Right atrium auricular region (tissue), 2 donors: ENCODE measurements around the gene SLC66A2. TPM values are rescaled to one million over a fixed set of nuclear protein-coding genes. Genes with fewer than 3 reads are reported as not detected.

Experiments used
- DNase-seq: peaks from one replicate; pipeline ENCODE4 v3.0.0-alpha.2; 2019; ENCODE audit warnings: low spot score
- H3K27ac ChIP-seq, 2 donors: fragments of 200-600 bp; sonication (generic); 1 replicate in 1 of 2; 2 replicates in 1 of 2; pipeline ENCODE4 v1.5.1; 2016 to 2019
- H3K27me3 ChIP-seq, 2 donors: fragments of 200-600 bp; sonication (generic); one replicate each; pipeline versions ENCODE4 v1.5.1 to v1.6.0; 2017 to 2019
- H3K36me3 ChIP-seq: fragments of 200-600 bp; sonication (generic); one replicate; pipeline ENCODE4 v1.5.1; 2016
- H3K4me1 ChIP-seq, 2 donors: fragments of 200-600 bp; sonication (generic); one replicate each; pipeline versions ENCODE4 v1.5.1 to v1.6.0; 2017 to 2019
- H3K4me3 ChIP-seq, 2 donors: fragments of 200-600 bp; sonication (generic); 1 replicate in 1 of 2; 2 replicates in 1 of 2; pipeline ENCODE4 v1.5.1; 2017 to 2019; ENCODE audit warnings: mild to moderate bottlenecking in 1 of 2, moderate library complexity in 1 of 2
- H3K9me3 ChIP-seq, 2 donors: fragments of 200-600 bp; sonication (generic); one replicate each; pipeline ENCODE4 v1.5.1; 2019
- total RNA-seq, 2 donors: library from RNA; depleted of rRNA; stranded (reverse); fragments of >200 nt; gene quantifications; one replicate each; pipeline ENCODE4 v1.1.0, GENCODE V29; 2016
- TF ChIP-seq, protein P1 (sequence below), 2 donors: fragments of 200-600 bp; sonication (generic); IDR thresholded peaks; one replicate each; pipeline ENCODE4 v1.5.1; 2019; ENCODE audit warnings: antibody characterized with exemption in 2 of 2

SLC66A2 gene
- total RNA-seq, 2 donors from 2014 or later: 21.4 to 22.9 TPM

DNA sequence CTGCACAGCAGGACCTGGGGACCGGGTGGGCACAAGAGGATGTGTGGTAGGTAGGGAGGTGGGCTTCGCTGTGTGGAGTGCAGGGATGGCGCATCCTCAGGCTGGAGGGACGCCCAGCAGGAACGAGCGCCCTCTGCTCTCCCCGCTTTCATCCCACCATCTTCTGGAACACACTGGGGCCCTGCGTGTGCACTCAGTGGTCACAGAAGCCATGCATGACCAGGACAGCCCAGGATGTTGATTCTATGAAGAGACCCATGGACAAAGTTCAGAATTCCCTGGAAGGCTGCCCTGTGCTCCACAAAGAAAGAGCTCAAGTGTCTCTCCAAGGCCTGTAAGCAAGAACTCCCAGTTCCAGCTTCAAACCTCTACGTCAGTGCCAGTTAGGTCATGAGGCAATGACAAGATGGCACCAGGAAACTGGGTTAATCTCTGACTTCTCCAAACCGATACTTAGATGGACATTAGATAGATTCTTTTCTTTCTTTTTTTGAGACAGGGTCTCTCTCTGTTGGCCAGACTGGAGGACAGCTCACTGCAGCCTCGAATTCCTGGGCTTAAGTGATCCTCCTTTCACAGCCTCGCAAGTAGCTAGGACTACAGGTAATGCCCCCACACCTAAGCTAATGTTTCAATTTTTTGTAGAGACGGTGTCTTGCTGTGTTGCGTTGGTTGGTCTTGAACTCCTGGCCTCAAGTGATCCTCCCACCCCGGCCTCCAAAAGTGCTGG is 3.4 kb downstream of the SLC66A2 start:
- Histone ChIP-seq H3K4me1 (peaks cover 0 to 78% of the 10 kb centered on the region in 2 donors), H3K27me3 (no peaks in the 10 kb centered on the region), H3K27ac (no peak overlapping the region), H3K9me3 (no peaks in the 10 kb centered on the region), H3K36me3 (peaks cover 2% of the 10 kb centered on the region), H3K4me3 (no peak overlapping the region)
- DNase-seq: no peak
- TF ChIP-seq, protein P1, sequence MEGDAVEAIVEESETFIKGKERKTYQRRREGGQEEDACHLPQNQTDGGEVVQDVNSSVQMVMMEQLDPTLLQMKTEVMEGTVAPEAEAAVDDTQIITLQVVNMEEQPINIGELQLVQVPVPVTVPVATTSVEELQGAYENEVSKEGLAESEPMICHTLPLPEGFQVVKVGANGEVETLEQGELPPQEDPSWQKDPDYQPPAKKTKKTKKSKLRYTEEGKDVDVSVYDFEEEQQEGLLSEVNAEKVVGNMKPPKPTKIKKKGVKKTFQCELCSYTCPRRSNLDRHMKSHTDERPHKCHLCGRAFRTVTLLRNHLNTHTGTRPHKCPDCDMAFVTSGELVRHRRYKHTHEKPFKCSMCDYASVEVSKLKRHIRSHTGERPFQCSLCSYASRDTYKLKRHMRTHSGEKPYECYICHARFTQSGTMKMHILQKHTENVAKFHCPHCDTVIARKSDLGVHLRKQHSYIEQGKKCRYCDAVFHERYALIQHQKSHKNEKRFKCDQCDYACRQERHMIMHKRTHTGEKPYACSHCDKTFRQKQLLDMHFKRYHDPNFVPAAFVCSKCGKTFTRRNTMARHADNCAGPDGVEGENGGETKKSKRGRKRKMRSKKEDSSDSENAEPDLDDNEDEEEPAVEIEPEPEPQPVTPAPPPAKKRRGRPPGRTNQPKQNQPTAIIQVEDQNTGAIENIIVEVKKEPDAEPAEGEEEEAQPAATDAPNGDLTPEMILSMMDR (IDR thresholded peaks at IDR 0.05): no peak

DNA sequence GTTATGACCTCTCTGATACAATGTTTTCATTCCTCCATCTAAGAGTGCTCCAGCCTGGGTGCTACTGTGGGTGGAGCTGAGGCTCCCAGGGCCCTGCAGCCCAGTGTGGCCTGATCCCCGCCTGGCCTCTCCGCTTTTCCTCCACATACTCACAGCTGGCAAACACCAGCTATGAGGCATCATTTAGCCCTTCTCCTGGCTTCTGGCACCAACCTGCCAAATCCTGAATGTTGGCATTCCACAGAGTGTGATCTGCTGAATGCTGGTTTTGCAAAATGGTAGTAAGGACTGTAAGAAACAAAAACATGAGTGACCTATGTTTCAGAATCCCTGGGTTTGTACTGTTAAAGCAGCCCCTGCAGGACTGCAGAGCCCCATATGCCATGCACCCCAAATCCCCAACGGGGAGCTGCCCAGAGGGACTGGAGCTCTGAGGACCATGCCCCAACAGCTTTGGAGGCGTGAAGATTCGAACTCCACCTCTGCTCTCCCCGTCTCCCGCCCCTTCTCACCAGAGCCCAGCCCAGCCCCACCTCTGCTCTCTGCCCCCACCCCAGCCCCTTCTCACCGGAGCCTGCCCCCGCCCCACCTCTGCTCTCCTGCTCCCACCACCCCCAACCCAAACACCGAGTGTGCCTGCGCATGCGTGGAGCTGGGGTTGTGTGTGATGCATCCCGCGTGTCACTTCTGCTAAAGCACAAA is 4.2 kb downstream of the SLC66A2 start:
- TF ChIP-seq, protein P1 (IDR thresholded peaks at IDR 0.05): no peak
- H3K4me3 ChIP-seq: no peak overlapping the region

DNA sequence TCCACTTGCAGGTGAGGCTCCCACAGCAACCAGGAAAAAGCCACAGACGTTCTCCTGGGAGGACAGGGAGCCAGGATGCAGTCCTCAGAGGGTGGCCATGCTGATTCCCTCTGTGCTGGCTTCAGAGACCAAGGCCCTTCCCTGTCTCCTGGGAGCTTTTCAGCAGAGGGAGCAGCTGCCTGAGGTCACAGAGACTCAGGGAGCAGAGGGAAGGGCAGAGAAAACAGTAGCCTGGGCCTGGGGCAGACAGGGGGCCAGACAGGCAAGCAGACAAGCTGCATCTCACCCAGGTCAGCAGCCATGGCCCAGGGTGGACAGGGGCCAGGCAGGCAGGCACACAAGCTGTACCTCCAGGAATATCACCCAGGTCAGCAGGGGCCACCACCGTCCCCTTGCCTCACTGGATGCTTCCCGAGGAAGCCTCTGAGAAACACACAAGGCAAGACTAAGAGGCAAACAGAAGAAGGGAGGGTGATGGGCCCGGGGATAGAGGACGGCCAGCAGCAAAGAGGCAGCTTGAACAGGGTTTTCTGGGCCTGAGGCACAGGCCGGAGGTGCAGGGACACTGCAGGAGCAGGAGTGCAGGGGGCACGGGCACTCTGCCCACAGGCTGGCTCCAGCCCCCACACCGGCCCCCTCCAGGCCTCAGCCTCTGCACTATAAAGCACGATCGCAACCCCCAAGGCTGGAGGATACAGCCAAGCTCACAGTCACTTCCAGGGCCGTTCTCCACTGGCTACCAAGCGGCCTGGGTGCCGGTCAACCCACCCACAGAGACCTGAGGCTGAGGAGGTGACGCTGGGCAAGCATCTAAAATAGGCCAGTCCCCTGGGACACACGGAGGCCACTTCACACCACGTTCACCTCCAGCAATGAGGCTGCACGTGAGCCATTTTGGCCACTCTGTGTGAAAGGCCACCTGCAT is 6.1 kb downstream of the SLC66A2 start:
- Histone ChIP-seq H3K4me1 (peaks cover 0 to 73% of the 10 kb centered on the region in 2 donors), H3K36me3 (peaks cover 24% of the 10 kb centered on the region), H3K27ac (no peak overlapping the region), H3K9me3 (no peaks in the 10 kb centered on the region), H3K27me3 (no peaks in the 10 kb centered on the region), H3K4me3 (no peak overlapping the region)
- DNase-seq: no peak
- TF ChIP-seq, protein P1 (IDR thresholded peaks at IDR 0.05): no peak

More for the DNA sequence above, 4.2 kb downstream of the SLC66A2 start:
- DNase-seq: no peak
- no peak overlapping the region for H3K27ac ChIP-seq
- H3K27me3 ChIP-seq: no peaks in the 10 kb centered on the region
- H3K9me3 ChIP-seq: no peaks in the 10 kb centered on the region
- peaks cover 0 to 81% of the 10 kb centered on the region in 2 donors for H3K4me1 ChIP-seq
- peaks cover 8% of the 10 kb centered on the region for H3K36me3 ChIP-seq

DNA sequence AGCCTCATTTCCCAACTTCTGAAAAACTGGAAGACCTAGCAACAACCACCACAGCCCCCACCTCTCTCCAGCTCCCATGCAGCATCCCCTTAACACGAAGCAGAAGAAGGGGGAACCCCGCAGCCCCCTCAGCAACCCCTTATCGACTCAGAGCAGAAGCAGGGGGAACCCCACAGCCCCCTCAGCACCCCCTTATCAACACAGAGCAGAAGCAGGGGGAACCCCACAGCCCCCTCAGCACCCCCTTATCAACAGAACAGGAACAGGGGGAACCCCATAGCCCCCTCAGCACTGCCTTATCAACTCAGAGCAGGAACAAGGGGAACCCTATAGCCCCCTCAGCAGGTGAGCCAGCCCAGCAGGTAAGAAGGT is 6.7 kb downstream of the SLC66A2 start:
- peaks cover 29% of the 10 kb centered on the region for H3K36me3 ChIP-seq
- no peak overlapping the region for H3K4me3 ChIP-seq
- DNase-seq: no peak
- no peak overlapping the region for H3K27ac ChIP-seq
- TF ChIP-seq, protein P1 (IDR thresholded peaks at IDR 0.05): no peak
- H3K4me1 ChIP-seq: peaks cover 0 to 66% of the 10 kb centered on the region in 2 donors
- no peaks in the 10 kb centered on the region for H3K27me3 ChIP-seq
- no peaks in the 10 kb centered on the region for H3K9me3 ChIP-seq

DNA sequence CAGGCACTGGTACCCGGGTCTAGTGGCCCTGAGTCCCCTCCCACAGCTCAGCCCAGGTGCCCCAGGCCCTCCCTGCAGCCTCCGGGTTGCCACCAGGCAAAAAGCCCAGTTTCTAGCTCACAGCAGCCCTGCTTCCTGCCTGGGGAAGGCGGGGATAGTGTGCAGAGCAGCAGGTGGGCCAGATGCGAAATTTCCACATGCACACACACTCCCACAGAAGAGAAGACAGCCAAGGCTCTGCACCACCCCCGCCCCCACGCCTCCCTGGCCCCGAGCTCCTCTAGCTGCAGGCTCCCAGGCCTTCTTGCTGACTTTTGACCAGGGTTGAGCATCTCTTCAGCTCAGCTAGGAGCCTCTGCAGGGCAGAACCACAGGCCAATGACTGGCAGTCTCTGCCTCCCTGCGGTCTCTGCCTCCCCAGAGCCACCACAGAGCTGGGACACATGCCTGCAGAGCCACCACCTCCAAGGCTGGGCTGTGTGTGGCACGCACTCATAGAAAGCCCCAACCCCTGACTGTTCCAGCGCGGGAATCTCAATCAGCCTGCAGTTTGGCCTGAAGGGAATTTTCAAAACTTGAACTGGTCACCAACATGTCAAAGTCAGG is 7.2 kb downstream of the SLC66A2 start:
- Histone ChIP-seq H3K9me3 (no peaks in the 10 kb centered on the region), H3K36me3 (peaks cover 29% of the 10 kb centered on the region), H3K27me3 (no peaks in the 10 kb centered on the region), H3K27ac (no peak overlapping the region), H3K4me1 (peaks cover 0 to 65% of the 10 kb centered on the region in 2 donors), H3K4me3 (no peak overlapping the region)
- no peak for DNase-seq
- TF ChIP-seq, protein P1 (IDR thresholded peaks at IDR 0.05): no peak
